BJ (cell line): Measurements from ENCODE around the gene GLIPR1. TPM values are rescaled to one million over a fixed set of nuclear protein-coding genes. Genes with fewer than 3 reads are reported as not detected.

ENCODE experiments used
- CTCF ChIA-PET: fragments of 350-600 bp; formaldehyde crosslinking; extraction: SDS; loops from one replicate; lab custom pipeline; 2021; ENCODE audit warnings: antibody characterized with exemption, inconsistent platforms; lab: Yijun Ruan, JAX
- POLR2A ChIA-PET: fragments of 300-600 bp; sonication (Branson Sonifier 250); formaldehyde crosslinking; extraction: SDS; loops from one replicate; lab custom pipeline; 2021; ENCODE audit warnings: antibody characterized with exemption; lab: Charles Lee
- DNase-seq: peaks from one replicate; pipeline ENCODE4 v3.0.0-alpha.2; 2011; ENCODE audit warnings: low read depth
- H3K27me3 ChIP-seq: 2 replicates; pipeline ENCODE4 v1.6.0; 2011; ENCODE audit warnings: low read length; ENCODE audit not compliant: control insufficient read depth, insufficient read depth
- H3K36me3 ChIP-seq: 2 replicates; pipeline ENCODE4 v1.5.1; 2011; ENCODE audit warnings: low read length; ENCODE audit not compliant: control insufficient read depth, insufficient read depth
- H3K4me3 ChIP-seq: 2 replicates; pipeline ENCODE4 v1.5.1; 2011; ENCODE audit warnings: low read depth, mild to moderate bottlenecking, control low read depth, low read length
- polyA plus RNA-seq: library from polyadenylated mRNA; depleted of rRNA; stranded (reverse); fragments of >200 nt; gene quantifications from 2 replicates; pipeline ENCODE4 v1.2.3, GENCODE V29; 2011
- TF ChIP-seq, protein P1 (sequence below): IDR thresholded peaks from 2 replicates; pipeline ENCODE4 v1.5.1; 2011; ENCODE audit warnings: low read depth, mild to moderate bottlenecking, control low read depth, inconsistent platforms, low read length, moderate library complexity; ENCODE audit not compliant: insufficient read depth

GLIPR1 gene
- polyA plus RNA-seq, 1 experiment, result 175 TPM

DNA sequence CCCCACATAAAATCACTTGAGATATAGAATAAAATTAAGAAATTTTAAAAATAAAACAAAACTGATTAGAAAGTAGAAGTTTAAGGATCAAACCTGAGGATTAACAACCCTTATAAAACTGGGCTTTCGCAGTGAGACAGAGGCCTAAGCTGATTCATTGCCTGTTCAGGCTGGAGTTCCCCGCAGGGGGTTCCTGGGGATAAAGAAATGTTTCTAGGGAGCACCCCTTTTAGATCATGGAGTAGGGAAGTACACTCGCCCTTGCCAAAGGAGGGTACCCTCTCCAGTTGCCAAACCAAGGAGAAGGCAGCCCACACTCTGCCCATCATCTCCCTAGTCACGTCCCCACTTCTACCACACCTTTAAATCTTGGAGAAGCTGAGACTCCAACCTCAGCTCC lies 6.8 kb downstream of the GLIPR1 start:
- POLR2A ChIA-PET, result no interaction called here
- CTCF ChIA-PET, result interaction anchor here (1.5 kb wide), 1 partner anchor 14 kb away, joined by 3 read pairs; no protein-coding TSS in a partner anchor
- Histone ChIP-seq H3K27me3 (no peaks in the 10 kb centered on the region), H3K4me3 (no peak overlapping the region), H3K36me3 (no peaks in the 10 kb centered on the region)
- TF ChIP-seq, protein P1, sequence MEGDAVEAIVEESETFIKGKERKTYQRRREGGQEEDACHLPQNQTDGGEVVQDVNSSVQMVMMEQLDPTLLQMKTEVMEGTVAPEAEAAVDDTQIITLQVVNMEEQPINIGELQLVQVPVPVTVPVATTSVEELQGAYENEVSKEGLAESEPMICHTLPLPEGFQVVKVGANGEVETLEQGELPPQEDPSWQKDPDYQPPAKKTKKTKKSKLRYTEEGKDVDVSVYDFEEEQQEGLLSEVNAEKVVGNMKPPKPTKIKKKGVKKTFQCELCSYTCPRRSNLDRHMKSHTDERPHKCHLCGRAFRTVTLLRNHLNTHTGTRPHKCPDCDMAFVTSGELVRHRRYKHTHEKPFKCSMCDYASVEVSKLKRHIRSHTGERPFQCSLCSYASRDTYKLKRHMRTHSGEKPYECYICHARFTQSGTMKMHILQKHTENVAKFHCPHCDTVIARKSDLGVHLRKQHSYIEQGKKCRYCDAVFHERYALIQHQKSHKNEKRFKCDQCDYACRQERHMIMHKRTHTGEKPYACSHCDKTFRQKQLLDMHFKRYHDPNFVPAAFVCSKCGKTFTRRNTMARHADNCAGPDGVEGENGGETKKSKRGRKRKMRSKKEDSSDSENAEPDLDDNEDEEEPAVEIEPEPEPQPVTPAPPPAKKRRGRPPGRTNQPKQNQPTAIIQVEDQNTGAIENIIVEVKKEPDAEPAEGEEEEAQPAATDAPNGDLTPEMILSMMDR, result no peak
- no peak for DNase-seq

DNA sequence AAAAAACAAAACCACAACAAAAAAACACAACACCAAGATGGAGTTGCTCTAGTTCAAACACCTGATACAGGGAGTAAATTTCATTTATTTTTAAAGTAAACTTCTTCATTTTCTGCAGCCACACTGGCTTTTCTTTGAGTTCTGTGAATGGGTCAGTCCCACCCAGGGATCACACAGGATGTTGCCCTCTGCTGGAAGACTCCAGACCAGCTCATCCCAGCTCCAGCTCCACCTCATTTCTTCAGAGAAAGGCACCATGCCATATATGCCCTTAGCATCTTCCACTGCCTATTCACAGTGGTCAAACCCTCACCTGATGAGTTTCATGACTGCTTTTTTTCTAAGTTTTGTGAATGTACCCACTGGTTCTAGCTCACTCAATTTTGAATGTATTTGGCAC lies 8.0 kb downstream of the GLIPR1 start:
- DNase-seq, result no peak
- H3K4me3 ChIP-seq, result no peak overlapping the region
- H3K27me3 ChIP-seq, result no peaks in the 10 kb centered on the region
- POLR2A ChIA-PET, result no interaction called here
- TF ChIP-seq, protein P1, result peak; percentile 50
- CTCF ChIA-PET, result interaction anchor here (0.6 to 0.8 kb wide), 2 partner anchors 52 to 155 kb away, joined by 3 read pairs; no protein-coding TSS in a partner anchor
- H3K36me3 ChIP-seq, result peaks cover 1% of the 10 kb centered on the region; the same call in 1 of the 2 replicates

DNA sequence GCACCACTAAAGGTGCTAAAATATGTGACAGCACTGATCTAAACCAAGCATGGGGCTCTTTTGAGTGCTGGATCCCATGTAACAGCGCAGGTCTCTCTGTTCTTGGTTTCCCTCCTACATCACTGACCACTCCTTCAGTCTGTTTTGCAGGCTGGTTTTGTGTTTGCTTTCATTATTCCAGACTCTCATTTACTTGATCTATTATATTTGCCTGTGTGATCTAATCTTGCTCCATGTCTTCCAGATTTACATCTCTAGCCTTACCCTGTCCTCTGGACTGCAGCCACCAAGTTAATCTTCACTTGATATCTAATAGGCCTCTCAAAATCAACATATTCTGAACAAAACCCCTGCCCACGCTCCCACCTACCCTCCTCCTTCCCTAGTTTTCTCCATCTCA lies 8.6 kb downstream of the GLIPR1 start:
- Histone ChIP-seq H3K27me3 (no peaks in the 10 kb centered on the region), H3K4me3 (no peak overlapping the region), H3K36me3 (peaks cover 1% of the 10 kb centered on the region; the same call in 1 of the 2 replicates)
- DNase-seq, result no peak
- POLR2A ChIA-PET, result interaction anchor here (0.7 kb wide), 1 partner anchor 542 kb away, joined by 3 read pairs; the partner anchor contains the start of gene PHLDA1
- CTCF ChIA-PET, result interaction anchor here (0.6 to 0.8 kb wide), 2 partner anchors 52 to 155 kb away, joined by 3 read pairs; no protein-coding TSS in a partner anchor
- TF ChIP-seq, protein P1, result no peak

DNA sequence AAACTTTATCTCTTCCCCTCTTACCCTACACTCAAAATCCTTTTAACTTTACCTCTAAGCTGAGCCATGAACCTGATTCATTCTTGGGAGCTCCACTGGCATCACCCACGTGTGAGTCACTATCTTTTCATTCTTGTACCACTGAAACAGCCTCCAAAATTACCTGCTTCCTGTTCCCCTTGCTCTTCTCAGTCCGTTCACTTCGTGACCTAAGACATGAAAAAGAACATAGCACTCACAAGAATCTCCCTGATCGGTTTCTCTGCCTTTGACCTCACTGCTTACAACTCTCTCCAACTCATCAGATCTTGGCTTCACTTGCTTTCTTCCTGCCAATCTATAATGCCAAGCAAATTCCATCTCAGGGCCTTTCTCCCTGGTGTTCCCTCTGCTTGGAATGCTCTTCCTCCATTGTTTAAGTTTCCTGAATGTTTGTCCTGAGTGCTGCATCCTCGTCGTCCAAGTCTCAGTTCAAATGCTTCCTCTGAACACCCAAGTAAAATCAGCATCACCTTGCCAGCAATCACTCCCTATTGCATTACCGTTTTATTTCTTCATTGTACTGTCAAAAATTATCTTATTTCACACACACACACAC lies 9.2 kb downstream of the GLIPR1 start:
- ChIA-PET POLR2A (interaction anchor here (0.7 kb wide), 1 partner anchor 542 kb away, joined by 3 read pairs; the partner anchor contains the start of gene PHLDA1), CTCF (interaction anchor here (0.6 kb wide), 1 partner anchor 9 kb away, joined by 3 read pairs; no protein-coding TSS in a partner anchor)
- DNase-seq, result no peak
- TF ChIP-seq, protein P1, result no peak
- Histone ChIP-seq H3K36me3 (peaks cover 1% of the 10 kb centered on the region; the same call in 1 of the 2 replicates), H3K4me3 (no peak overlapping the region), H3K27me3 (no peaks in the 10 kb centered on the region)

DNA sequence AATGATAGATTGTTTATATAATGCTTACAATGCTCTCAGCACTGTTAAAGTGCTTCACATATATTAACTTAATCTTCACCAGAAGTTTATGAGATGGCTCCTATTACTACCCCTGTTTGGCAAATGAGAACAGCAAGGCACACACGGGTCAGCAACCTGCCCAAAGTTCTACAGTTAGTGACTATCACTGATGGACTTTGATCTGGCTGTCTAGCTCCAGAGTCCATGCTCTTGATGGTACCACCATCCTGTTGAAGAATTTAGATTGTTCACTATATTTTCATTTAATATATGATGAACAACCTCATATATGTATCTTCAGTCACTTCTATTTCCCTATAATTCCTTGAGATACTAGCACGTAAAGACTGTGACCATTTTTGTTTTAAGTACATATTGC lies 10.6 kb downstream of the GLIPR1 start:
- H3K27me3 ChIP-seq, result no peaks in the 10 kb centered on the region
- ChIA-PET CTCF (no interaction called here), POLR2A (no interaction called here)
- H3K36me3 ChIP-seq, result peaks cover 3% of the 10 kb centered on the region; the same call in 1 of the 2 replicates
- TF ChIP-seq, protein P1, result no peak
- H3K4me3 ChIP-seq, result no peak overlapping the region
- no peak for DNase-seq
